Keratinocyte (primary cell): ENCODE results near the gene SUSD4.

Source experiments
- CTCF ChIP-seq, 3 experiments: IDR thresholded peaks in 1 of 3; conservative IDR thresholded peaks in 1 of 3; optimal IDR thresholded peaks in 1 of 3; 2 replicates in 2 of 3; 3 replicates in 1 of 3; pipeline versions ENCODE3 to v1.5.1; 2011; ENCODE audit warnings: low read length in 3 of 3, mild to moderate bottlenecking in 3 of 3, moderate library complexity in 2 of 3, control low read depth in 1 of 3, inconsistent platforms in 1 of 3; ENCODE audit not compliant: insufficient read depth in 2 of 3; ENCODE audit errors: extremely low read depth in 1 of 3
- EZH2 ChIP-seq: IDR thresholded peaks from one replicate; pipeline ENCODE4 v1.6.1; 2012; ENCODE audit warnings: inconsistent platforms, mild to moderate bottlenecking, low read length, moderate library complexity

DNA sequence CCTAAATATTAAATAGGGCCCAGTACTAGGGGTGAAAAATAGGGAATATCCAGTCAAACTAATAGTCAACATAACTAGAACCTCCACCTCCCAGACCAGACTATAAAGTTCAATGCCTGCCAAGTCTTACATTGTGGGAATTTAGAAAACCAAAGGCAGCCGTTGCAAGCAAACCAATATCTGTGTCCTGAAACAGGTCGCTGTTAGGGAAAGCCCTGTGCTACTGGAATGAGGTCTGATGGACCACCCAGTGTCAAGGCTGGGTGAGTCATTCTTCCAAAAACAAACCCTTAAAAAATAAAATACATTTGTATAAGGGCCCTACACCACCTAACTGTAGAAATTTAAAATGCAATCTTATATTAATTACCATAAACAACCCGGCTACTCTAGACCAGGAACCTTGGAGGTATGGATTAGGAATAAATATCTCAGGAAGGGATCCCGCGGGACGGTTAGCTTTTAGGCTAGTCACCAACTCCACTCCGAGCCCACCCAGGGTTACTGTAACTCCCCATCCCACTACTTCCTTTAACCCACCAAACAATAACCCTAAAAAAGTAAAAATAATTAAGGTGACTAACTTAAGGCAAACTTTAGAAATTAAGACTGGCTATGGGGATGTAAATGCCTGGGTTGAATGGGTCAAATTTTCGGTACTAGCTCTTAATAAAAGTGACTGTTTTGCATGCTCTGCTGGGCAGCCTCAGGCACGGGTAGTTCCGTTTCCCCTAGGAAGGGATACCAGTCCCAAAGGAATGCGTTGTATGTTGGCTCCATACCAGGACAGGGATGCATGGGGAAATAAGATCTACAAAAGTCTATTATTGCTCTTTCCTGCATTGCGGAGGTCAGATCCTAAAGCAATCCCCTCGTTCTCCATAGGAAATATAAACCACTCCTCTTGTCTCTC lies 155.6 kb downstream of the SUSD4 start:
- TF ChIP-seq CTCF (optimal IDR thresholded peaks at IDR 0.05 in 1 of 3, IDR thresholded peaks at IDR 0.05 in 1 of 3, conservative IDR thresholded peaks at IDR 0.05 in 1 of 3; ENCODE audit: extremely low read depth in 1 of 3, insufficient read depth in 2 of 3, low read length in 3 of 3) (no peak), EZH2 (no peak)
